HepG2 (cell line): ENCODE data around the gene OGFOD3. TPM values are rescaled to one million over a fixed set of nuclear protein-coding genes. Genes with fewer than 3 reads are reported as not detected.

Experiments used
- AGO2 ChIP-seq: fragments of 200-400 bp; formaldehyde crosslinking; optimal IDR thresholded peaks from 2 replicates; pipeline ENCODE3; 2017; ENCODE audit warnings: mild to moderate bottlenecking, low read depth, low read length, moderate library complexity
- ATF5 ChIP-seq: sonication (generic); formaldehyde crosslinking; IDR thresholded peaks from 2 replicates; pipeline ENCODE4 v1.4.0; 2020; ENCODE audit warnings: mild to moderate bottlenecking, low read depth, missing genetic modification reagents
- CEBPG ChIP-seq: IDR thresholded peaks from 2 replicates; pipeline ENCODE4 v1.6.1; 2016
- CSRNP2 ChIP-seq: sonication (generic); formaldehyde crosslinking; conservative IDR thresholded peaks from 2 replicates; pipeline ENCODE4 v1.8.0; 2022; ENCODE audit warnings: low read depth, missing genetic modification reagents
- ETV6 ChIP-seq: sonication (generic); formaldehyde crosslinking; conservative IDR thresholded peaks from 2 replicates; pipeline ENCODE4 v1.4.0; 2020; ENCODE audit warnings: missing genetic modification reagents
- HNRNPLL ChIP-seq: fragments of 200-400 bp; formaldehyde crosslinking; IDR thresholded peaks from 2 replicates; pipeline ENCODE4 v1.6.1; 2017; ENCODE audit warnings: mild to moderate bottlenecking, low read depth, low read length; ENCODE audit not compliant: poor library complexity, severe bottlenecking
- LBX2 ChIP-seq: sonication (generic); formaldehyde crosslinking; IDR thresholded peaks from 2 replicates; pipeline ENCODE4 v1.5.0; 2020; ENCODE audit warnings: missing genetic modification reagents, mild to moderate bottlenecking, borderline replicate concordance
- MAFG ChIP-seq: sonication (generic); formaldehyde crosslinking; IDR thresholded peaks from 2 replicates; pipeline ENCODE4 v1.5.1; 2020; ENCODE audit warnings: mild to moderate bottlenecking, missing genetic modification reagents
- MYPOP ChIP-seq: sonication (generic); formaldehyde crosslinking; IDR thresholded peaks from 2 replicates; pipeline ENCODE4 v1.8.1; 2023; ENCODE audit warnings: mild to moderate bottlenecking, moderate library complexity, missing genetic modification reagents
- NFE2 ChIP-seq: sonication (generic); formaldehyde crosslinking; IDR thresholded peaks from 2 replicates; pipeline ENCODE4 v1.4.0; 2020; ENCODE audit warnings: missing genetic modification reagents
- SP4 ChIP-seq: sonication (generic); formaldehyde crosslinking; IDR thresholded peaks from 2 replicates; pipeline ENCODE4 v1.8.1; 2023; ENCODE audit warnings: mild to moderate bottlenecking, missing genetic modification reagents
- TFDP1 ChIP-seq: IDR thresholded peaks from 2 replicates; pipeline ENCODE4 v1.6.1; 2016; ENCODE audit warnings: missing compliant biosample characterization, missing genetic modification reagents, borderline replicate concordance
- ZBTB14 ChIP-seq: sonication (generic); formaldehyde crosslinking; IDR thresholded peaks from 2 replicates; pipeline ENCODE4 v1.4.0; 2020; ENCODE audit warnings: missing genetic modification reagents
- ZBTB38 ChIP-seq: sonication (generic); formaldehyde crosslinking; IDR thresholded peaks from 2 replicates; pipeline ENCODE4 v1.5.1; 2020; ENCODE audit warnings: mild to moderate bottlenecking, missing genetic modification reagents
- ZBTB39 ChIP-seq: sonication (generic); formaldehyde crosslinking; IDR thresholded peaks from 2 replicates; pipeline ENCODE4 v1.5.0; 2020; ENCODE audit warnings: missing genetic modification reagents
- ZC3H4 ChIP-seq: sonication (generic); formaldehyde crosslinking; IDR thresholded peaks from 2 replicates; pipeline ENCODE4 v1.4.0; 2020; ENCODE audit warnings: missing genetic modification reagents, borderline replicate concordance
- ZNF143 ChIP-seq: sonication (generic); formaldehyde crosslinking; IDR thresholded peaks from 2 replicates; pipeline ENCODE4 v1.4.0; 2020; ENCODE audit warnings: missing genetic modification reagents
- ZNF17 ChIP-seq: sonication (generic); formaldehyde crosslinking; IDR thresholded peaks from 2 replicates; pipeline ENCODE4 v1.5.0; 2020; ENCODE audit warnings: mild to moderate bottlenecking, missing genetic modification reagents
- ZNF205 ChIP-seq: IDR thresholded peaks from 2 replicates; pipeline ENCODE4 v1.6.1; 2018; ENCODE audit warnings: missing biosample characterization, missing genetic modification reagents
- ZNF333 ChIP-seq: sonication (generic); formaldehyde crosslinking; IDR thresholded peaks from 2 replicates; pipeline ENCODE4 v1.4.0; 2020; ENCODE audit warnings: mild to moderate bottlenecking, missing genetic modification reagents, borderline replicate concordance
- ZNF724P ChIP-seq: sonication (generic); formaldehyde crosslinking; IDR thresholded peaks from 2 replicates; pipeline ENCODE4 v1.8.0; 2022; ENCODE audit warnings: missing genetic modification reagents, borderline replicate concordance
- polyA plus RNA-seq, 8 experiments: library from polyadenylated mRNA; depleted of rRNA in 3 of 8; stranded (reverse) in 7 of 8; unstranded in 1 of 8; fragments of >200 nt; fragmentation: Illumina TruSeq in 4 of 8; extraction: Trizol in 4 of 8; gene quantifications; 2 replicates each; pipeline versions ENCODE4 v1.2.1 to v1.2.3, GENCODE V29; 2011 to 2016; ENCODE audit warnings: low read depth in 4 of 8, missing spikeins in 1 of 8, mixed read lengths in 1 of 8; ENCODE audit not compliant: insufficient read depth in 1 of 8
- total RNA-seq, 5 experiments: library from RNA; depleted of rRNA; stranded (reverse); fragments of >200 nt; fragmentation: Illumina TruSeq; extraction: Trizol; gene quantifications; 2 replicates each; pipeline ENCODE4 v1.2.3, GENCODE V29; 2016; ENCODE audit warnings: low read depth in 1 of 5

OGFOD3 gene
- total and polyA plus RNA-seq, 2 of the 13 experiments (the other 11 are each of a cell fraction or from before 2014, with no cell fraction given) = 40.0 to 42.1 TPM

- TF ChIP-seq ZBTB14 (CRISPR knock-in tag) = no peak
- peak; percentile 89 for TF ChIP-seq AGO2
- no peak for TF ChIP-seq SP4 (CRISPR knock-in tag)
- no peak for TF ChIP-seq CSRNP2 (CRISPR knock-in tag)
- TF ChIP-seq NFE2 (CRISPR knock-in tag) = no peak
- TF ChIP-seq ETV6 (CRISPR knock-in tag) = no peak
- no peak for TF ChIP-seq LBX2 (CRISPR knock-in tag)
- 0 out of 2 replicates have a peak, but pooled peaks have one; percentile 52 for TF ChIP-seq ZNF724P (CRISPR knock-in tag)
- TF ChIP-seq MAFG (CRISPR knock-in tag) = no peak
- no peak for TF ChIP-seq ATF5
- TF ChIP-seq ZBTB39 = no peak
- TF ChIP-seq ZNF205 (CRISPR knock-in tag) = 0 out of 2 replicates have a peak, but pooled peaks have one; percentile 24
- peak; percentile 61; the same call in 1 of the 2 replicates for TF ChIP-seq ZNF333
- TF ChIP-seq HNRNPLL = no peak
- no peak for TF ChIP-seq CEBPG
- peak; percentile 42; the same call in 1 of the 2 replicates for TF ChIP-seq ZC3H4 (CRISPR knock-in tag)
- peak; percentile 8; the same call in 1 of the 2 replicates for TF ChIP-seq ZNF143 (CRISPR knock-in tag)
- peak; percentile 100 for TF ChIP-seq ZBTB38 (CRISPR knock-in tag)
- TF ChIP-seq TFDP1 (CRISPR knock-in tag) = no peak
- no peak for TF ChIP-seq MYPOP (CRISPR knock-in tag)
- no peak for TF ChIP-seq ZNF17 (CRISPR knock-in tag)
These were observed 73.0 kb downstream of the OGFOD3 start (continued) for GRCh38 chr17:82345151-82345976.
